HG02943 (cell line): ENCODE results near the gene SPRY4.
A peak's percentile ranks its signal among the peaks of the same experiment; 100 is the strongest.
"Not testable (repeated sequence)": the region's sequence is repeated elsewhere in the genome, so short reads cannot be mapped to it uniquely, and the experiment has no call there.

ENCODE experiments used
- ATAC-seq: cut with Tn5 transposase; IDR thresholded peaks from one replicate; pipeline ENCODE4 v1.9.1; 2021; ENCODE audit warnings: mild to moderate bottlenecking, low read depth, moderate library complexity; ENCODE audit not compliant: unreplicated experiment

SPRY4 gene

DNA sequence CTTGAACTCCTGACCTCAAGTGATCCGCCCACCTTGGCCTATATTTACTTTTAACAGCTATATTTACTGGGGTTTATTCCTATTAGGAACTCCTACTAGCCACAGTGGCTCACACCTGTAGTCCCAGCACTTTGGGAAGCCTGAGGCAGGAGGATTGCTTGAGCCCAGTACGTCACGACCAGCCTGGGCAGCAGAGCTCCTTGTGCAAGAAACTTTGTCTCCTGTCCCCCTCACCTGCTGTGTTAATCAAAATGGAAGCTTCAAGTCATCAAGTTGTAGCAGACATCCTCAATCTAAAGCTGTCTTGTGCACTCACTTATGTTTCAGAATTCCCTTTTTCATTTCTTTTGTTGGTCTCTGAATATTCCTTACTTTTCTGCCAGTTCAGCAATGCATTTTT is 15.0 kb upstream of the SPRY4 start:
- ATAC-seq = no peak

DNA sequence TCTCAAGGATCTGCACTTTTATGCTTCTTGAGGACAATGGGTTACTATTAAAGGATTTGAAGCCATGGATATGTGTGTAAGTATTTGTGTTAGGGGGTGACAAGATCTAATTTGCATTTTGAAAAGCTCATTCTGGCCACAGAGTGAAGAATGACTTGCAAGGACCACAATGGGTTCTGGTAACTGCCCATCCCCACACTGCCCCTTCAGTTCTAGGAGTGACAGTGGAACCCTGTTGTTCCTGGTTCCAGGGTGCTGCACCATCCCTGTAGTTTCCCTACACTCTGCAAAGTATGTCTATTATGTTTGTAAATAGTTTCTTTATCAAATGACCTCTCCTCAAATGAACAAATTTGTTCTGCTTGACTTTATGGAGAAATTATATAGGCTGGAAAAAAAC is 9.7 kb upstream of the SPRY4 start:
- ATAC-seq = no peak

DNA sequence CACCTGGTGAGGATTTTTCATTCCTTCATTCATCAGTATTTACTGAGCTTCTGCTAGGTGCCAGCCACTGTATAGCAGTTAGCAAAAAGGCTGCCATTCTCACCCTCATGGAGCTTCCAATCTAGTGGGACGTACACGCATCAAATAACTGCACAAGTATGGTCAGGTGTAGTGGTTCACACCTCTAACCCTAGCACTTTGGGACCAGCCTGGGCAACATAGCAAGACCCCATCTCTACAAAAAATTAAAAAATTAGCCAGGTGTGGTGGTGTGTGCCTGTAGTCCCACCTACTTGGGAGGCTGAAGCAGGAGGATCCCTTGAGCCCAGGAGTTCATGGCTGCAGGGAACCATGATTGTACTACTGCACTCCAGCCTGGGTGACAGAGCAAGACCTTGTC is 8.9 kb upstream of the SPRY4 start:
- not testable (repeated sequence) for ATAC-seq

DNA sequence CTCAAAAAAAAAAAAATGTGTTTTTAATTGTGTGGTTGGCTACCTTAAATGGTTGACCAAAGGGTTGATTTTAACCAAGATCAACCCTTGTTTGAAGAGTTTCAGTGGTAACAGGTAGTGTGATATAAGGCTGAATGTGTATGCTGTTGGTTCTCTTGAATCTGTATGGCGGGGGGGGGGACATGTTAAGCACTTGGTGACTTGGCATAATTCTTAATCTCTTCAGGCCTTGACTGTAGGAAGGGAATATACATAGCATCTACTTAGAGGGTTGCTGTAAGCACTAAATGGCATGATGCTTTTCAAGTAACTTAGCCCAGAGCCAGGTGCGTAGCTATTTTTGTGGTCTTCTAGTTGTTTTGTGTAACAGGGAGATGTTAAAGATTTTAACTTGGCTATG is 5.6 kb upstream of the SPRY4 start:
- no peak for ATAC-seq

DNA sequence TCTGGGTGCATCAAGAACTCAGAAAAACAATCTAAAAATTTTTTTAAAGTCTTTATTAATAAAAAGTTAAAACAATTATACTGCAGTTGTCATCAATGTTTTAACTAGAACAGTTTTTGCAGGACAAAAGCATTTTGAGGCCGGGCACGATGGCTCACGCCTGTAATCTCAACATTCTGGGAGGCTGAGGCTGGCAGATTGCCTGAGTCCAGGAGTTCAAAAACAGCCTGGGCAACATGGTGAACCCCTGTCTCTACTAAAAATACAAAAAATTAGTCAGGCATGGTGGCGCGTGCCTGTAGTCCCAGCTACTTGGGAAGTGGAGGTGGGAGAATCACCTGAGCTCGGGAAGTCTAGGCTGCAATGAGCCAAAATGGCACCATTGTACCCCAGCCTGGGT is 5.2 kb upstream of the SPRY4 start:
- no peak for ATAC-seq

DNA sequence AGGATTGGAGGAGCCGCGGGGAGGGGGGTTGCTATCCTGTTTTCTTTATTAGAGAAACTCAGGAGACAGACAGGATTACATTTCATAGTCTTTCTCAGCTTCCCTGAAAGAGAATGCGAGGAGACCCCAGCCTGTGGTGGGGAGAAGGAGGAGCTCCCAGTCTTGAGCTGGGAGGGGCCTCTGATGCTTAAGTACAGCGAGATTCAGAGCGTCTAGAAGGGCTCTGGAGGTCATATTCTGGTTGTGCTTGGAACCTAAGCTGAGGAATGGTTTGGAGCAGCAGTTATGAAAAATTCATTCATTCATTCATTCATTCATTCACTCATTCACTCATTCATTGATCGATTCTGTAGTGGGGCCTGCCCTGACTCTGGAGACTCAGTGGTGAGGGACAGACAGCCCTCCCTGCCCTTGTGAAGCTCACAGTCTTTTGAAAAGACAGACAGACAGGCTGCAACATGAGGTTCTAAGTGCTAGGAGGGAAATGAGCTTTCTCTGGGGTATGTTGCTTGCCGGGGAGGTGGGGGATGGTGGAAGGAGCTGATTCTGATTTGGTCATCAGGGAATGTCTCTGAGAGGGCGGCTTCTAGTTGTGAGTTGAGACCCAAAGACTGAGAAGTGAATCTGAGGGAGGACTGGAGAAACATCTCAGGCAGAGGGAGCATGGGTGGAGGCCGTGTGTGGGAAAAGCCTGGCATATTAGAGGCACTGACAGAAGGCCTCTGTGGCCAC is 2.5 kb upstream of the SPRY4 start:
- ATAC-seq = no peak

DNA sequence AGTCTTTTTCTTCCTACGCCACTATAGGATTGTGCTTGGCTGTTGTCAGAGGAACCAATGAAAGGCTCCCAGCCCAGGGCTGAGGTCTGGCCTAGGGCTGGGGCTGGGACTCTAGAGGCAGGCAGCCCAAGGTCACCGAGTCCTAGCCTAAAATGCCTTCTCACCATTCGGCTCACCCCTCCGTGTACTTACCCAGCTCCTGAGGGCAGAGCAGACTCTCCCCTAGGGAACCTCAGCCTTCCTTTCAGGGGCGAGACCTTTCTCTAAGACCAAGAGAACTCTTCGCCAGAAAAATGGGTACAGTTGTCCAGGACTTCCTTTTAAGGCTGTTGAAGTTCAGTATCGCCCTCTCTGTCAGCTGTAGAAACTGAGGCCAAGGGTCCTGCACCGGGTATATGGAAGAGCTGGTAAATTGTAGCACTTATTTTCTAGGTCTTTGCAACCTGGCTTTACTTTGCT is 1.7 kb upstream of the SPRY4 start:
- ATAC-seq = no peak

DNA sequence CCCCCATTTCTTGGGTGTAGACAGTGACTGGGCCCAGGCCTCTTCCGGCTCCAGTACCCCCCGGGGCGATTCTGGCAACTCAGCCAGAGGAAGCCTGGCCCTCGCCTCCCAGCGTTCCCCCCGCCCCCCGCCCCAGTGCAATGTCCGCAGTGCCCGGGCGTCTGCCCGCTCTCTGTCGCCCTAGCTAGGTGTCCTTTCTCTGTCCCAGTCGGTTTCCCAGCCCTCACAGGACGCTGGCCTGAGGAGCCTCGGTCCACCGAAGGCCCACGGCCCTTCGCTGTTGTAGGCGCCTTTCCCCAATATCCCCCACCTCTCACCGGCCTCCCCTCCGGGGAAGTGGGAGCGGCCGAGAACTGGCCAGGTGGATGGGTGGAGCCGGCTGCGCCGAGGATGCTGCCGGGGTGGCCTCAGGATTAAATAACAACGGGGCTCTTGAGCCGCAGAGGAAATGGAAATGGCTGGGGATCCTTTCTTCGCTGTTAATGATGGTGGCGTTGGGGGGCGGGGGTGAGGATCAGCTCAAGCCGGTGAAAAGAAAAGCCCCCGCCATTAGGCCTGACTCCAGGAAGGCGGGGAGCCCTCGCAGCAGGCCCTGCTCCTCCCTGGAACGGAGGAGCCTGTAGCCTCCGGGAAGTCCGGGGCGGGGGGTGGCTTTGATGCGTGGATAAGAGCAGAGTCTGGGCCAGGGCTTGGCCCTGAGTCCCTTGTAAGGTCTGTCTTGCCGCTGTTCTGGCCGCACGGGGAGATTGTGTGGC is 1.1 kb upstream of the SPRY4 start:
- ATAC-seq = no peak

DNA sequence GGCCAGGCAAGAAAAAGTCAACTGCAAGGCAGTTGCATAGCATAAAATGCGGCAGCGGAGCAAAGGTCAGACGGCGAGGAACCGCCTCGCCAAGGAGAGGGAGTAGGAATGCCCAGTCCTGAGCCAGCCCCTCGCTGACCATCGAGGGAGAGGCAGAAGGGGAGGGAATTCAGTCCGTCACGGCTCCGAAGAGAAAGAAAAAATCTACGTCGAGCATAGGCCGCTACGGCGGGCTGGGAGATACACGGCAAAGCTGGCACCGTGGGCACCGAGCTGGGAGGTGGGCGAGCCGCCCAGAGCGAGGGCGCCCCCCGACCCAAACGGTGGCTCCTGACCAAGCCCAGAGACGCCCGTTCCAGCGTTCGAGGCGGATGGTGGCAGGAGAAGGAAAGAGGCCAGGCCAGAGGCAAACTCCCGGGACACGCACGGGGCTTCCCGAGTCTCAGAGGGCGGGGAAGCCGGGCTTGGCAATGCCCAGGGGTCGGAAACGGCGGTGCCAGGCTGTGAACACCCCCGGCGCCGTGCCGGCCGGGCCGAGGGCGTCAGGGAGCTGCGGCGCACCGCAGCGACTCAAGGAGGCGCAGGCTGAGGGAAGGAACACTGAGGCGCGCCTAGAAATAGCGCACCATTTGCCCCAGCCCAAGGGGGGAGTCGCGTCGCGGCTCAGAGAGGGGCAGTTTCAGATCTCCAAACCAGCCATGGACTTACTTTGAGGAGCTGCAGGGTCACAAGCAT is 518 bp downstream of the SPRY4 start:
- peak; percentile 40 for ATAC-seq

DNA sequence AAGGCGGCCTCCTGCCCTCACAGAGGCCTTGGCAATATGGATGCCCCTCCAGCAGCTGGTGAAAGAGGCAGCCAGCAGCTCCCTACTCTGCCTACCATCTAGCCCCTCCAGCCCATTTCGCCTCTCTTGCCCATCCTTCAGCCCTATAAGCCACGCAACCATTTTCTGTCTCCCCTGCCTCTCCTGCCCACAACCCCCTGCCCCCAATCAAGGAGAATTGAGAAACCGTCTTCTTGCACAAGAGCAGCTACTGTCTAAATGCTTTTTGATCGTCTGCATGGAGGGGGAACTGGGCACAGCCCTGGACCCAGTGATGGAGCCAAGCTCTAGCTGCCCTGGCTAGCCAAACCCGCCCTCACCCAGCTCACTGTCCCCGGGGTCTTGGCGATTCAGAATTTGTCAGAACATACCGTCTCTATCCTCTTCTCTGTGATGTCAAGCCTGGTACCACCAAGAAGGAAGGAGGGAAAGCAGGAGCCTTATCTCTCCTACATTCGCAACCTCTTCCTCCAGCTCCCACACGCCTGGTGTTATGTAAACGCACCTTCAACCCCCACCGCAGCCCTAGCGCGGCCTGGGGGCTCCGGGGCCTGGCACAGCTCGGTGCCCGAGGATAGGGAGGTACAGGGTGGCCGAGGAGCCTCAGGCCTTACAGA is 1.2 kb downstream of the SPRY4 start:
- ATAC-seq = no peak

DNA sequence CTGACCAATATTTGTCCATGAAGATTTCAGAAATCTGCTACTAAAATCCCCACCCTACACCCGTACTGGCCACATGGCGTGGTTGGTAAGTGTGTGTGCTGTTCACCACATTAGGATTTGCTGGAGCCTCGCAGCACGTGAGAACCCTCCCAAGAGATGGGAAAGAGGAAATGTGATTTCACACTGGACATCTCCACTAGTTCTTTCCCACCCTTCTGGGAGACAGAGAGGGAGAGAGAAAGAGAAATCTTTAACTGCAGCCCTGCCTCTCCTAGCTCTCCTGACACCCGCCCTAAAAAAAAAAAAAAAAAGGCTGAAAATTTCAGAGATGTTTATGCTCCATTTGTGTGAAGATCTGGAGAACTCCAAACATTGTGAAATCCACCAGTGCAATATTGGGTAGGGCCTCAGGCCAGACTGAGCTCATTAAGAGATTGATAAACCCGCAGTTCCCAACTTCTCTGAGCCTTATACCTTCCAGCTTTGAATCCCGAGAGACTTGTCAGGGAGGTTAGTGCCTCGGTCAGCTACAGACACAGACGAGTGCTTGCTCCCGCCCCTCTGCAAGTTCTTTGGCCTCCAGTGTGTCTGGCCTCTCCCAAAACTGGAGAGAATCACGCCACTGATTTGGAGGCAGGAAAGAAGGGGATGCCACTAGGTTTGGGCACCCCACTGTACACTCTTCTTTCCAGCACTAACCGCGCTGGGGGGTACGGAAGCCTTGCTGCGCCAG is 1.9 kb downstream of the SPRY4 start:
- ATAC-seq = no peak

DNA sequence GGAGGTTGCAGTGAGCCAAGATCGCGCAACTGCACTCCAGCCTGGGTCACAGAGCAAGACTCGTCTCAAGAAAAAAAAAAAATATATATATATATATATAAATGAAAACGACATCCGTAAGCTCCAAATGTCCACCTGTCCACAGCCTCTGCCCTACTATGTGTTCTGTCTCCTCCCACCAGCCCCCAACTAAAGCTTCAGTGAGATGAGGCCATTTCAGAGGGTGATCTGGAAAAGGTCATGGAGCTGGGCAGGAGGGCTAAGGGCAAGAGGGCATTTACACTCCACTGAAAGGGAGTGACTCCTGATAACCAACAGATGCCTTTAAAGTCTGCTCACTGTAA is 2.4 kb downstream of the SPRY4 start:
- ATAC-seq = no peak

DNA sequence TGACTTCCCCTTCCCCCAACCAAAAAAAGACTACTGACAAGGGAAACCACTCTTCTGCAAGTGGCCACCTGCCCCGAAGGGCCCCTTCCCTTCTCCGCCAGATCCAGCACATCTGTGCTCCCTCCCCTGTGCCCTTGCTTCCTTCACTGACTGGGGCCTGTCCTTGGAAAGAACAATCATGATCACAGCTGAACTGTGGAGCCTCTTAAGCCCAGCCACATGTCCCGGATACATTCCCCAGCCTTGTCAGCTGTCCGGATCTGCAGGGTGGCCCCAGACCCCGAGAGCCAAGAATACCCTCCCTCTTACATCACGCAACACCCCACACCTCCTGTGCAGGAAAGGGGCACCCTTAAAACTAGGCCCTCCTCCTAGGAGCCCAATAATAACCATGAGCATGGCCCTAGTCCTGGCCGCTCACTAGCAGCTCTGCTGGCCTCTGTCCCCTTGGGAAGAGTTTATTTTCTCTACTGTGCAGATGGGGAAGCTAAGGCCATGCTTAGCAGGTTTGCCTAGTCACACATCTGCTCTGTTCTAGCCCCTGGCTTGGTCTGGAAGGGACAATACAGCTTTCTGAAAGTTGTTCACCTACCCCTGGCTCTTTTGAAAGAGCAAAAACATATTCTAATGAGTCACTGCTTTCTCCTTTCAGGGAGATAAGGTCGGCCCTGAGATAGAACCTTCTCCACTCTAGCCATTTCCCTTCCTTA is 3.8 kb downstream of the SPRY4 start:
- ATAC-seq = no peak

DNA sequence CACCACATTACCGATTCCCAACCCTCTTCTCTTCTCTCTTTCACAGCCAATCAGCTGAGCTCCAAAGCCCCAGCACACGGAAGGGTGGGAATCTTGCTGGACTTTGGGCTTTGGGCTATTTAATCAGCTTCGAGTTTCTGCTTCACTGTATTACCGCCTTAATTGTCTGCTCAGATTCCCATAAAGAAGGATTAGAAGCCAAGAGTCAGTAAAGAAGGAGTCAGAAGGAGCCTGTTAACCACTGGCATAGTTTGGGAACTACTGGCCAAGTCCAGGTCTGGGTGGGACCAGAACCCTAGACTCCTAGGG is 4.4 kb downstream of the SPRY4 start:
- no peak for ATAC-seq

DNA sequence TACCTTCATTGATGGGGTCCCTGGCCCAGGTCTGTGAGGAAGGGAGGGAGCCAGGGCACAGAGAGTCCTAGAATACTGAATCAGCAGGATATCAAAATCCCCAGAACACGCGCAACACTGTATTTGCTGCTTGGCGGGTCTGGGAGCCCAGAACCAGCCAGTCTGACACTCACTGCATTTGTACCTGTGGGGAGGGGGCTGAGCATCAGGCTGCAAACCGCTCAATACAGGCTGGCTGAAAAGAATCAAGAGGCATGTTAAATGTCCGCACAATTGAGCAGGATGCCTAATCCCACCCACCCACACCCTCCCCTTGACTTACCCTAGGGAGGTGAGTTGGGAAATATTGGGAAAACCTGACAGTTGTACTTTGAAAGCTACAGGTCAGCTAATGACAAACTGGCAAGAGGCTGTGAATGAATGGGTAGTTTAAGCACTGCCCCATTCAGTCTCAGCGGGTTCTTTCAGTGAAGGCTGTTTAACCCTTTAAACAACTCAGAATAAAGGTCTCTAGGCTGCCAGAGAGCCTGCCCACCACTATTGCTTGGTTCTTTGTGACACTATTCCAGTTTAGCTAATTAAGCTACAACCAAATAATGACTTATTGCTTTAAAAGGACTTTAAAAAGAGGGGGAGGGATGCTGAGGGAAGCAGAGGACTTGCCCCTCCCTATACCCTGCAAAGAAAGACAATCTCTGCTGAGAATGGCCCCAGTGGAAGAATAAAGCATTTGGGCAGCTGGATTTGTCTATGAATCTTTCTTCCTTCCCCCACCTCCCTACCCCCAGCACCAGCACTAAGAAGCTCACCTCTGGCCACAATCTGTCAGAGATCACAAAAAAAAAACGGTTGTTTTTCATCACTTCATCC is 5.0 kb downstream of the SPRY4 start:
- ATAC-seq = no peak

DNA sequence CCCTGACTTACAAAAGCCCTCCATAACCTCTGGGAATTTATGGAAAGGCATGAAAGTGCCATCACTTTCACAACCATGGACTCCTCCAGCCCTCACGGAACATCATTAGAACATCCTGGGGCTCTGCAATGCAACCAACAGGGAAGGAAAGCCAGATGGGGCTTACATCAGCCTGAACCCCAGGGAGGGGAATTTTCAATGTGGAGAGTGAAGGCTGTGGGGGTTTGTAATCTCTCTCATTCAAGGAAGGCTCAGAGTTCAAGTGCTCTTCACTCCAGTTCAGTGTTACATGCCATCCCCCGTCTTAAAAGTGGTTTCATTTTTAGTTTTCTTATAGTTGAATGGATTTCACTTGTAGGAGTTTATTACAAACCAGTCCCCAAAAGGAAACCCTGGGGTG is 5.7 kb downstream of the SPRY4 start:
- no peak for ATAC-seq

DNA sequence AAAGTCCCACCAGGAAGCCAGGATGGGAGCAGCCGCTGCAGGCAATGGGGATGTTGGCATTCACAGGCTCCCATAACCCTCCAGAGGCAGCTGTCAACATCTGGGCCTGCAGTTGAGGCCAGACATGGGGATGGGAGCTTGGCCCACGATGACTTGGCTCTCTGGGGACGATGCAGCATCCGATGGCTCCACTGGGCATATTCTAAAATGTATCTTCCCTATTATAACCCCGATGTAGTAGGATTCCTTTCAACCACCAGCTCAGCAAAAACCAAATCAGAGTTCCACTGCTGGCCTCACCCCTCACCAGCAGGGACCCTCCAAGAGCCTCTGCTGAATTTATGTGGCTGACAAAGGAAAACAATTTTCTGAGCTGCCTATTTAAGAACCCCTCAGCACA is 7.1 kb downstream of the SPRY4 start:
- ATAC-seq = no peak

DNA sequence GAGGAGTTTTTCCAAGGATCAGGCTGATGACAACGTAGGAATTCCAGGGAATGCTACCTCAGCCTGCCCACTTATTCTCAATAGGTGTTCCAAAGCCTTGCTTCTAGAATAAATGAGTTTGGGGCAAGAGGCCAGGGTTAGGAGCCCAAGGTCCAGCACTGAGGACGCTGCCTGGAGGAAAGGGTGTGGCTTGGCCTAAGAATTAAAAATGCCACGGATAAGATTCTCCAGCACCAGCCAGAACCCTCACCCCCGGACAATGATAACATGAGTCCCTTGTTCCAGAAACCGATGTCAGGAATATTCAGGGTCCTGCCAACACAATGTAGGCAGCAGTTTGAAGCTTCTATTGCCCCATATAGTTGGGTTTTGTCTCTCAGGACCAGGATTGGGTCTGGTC is 7.6 kb downstream of the SPRY4 start:
- no peak for ATAC-seq

DNA sequence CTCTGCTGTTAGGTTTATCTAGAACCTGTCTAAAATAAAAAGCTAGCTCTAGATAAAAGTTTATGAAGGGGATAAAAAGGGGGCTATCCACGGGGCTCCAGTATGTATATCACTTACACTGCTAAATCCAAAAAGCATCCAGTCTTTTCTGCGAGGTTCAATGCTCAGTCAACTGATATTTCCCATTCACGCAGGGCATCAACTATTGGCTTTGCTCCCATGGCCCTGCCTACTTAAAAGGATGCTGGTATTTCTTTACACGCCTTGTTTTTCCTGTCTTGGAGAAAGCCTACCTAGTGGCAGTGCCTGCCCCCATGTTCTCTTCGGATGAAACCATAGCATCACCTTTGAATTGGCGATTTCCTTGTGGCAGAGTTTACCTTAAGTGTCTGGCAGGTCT is 8.1 kb downstream of the SPRY4 start:
- ATAC-seq = no peak
